GM21360 (cell line): ENCODE results near the gene ZNF512.
"Not testable (repeated sequence)": the region's sequence is repeated elsewhere in the genome, so short reads cannot be mapped to it uniquely, and the experiment has no call there.

Experiments used
- ATAC-seq: cut with Tn5 transposase; IDR thresholded peaks from one replicate; pipeline ENCODE4 v1.9.1; 2021; ENCODE audit warnings: mild to moderate bottlenecking, moderate library complexity; ENCODE audit not compliant: unreplicated experiment

ZNF512 gene

DNA sequence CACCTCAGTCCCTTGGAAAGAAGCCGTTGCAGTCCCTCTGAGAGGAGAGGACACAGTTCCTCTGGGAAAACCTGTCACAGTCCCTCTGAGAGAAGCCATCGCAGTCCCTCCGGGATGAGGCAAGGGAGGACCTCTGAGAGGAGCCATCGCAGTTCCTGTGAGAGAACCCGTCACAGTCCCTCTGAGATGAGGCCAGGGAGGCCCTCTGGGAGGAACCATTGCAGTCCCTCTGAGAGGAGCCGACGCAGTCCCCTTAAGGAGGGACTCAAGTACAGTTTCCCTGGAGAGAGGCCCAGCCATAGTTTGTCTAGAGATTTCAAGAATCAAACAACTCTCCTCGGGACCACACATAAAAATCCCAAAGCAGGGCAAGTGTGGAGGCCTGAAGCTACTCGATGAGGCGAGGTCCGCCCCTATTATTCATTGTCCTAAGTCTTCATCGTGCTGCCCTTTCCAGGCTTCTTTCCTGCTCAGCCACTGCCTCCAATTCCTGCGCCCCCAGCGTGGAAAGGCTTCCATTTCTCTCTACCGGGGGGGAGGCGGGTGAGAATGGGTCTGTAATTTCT is 630 bp upstream of the ZNF512 start:
- ATAC-seq, result no peak

DNA sequence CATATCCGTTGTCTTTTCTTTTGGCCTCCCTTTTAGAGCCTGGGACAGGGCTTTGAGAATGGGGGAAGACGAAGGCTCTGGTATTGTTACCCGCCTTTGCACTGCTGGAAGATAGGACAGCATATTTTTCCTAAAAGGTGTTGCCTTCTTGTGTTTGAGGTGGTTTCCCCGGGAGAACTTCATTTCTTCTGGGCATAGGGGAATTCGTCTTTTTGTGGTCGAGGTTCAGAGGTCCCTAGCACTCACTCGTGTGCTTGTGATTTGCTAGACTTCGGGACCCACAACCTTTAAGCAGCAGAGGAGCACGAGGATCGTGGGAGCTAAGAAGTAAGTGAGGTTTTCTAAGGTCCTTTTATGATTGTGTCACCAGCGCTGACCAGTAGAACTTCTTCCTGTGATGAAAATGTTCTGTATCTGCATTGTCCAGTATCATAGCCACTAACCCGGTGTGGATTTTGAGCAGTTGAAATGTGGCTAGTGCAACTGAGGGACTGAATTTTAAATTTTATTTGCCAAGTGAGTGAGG is 611 bp downstream of the ZNF512 start:
- no peak for ATAC-seq

DNA sequence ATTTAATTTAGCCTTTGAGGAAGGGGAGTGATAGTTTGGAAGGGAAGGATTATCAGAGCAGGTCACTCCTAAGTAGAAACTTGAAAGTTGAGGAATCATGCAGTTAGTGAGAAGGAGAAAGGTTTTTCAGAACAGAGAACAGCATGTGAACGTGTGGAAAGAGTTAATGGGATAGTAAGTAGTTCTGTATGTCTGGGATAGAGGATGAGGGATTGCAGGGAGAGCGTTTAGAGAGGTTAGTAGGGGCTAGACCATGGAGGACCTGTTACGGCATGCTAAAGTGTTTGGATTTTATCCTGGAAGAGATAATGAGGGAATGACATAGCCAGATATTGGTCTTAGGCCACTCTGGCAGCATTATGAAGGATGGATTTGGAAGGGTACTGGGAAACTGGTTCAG is 1.8 kb downstream of the ZNF512 start:
- no peak for ATAC-seq

GRCh38 chr2:27587025-27587424 is 4.2 kb downstream of the ZNF512 start:
- no peak for ATAC-seq

DNA sequence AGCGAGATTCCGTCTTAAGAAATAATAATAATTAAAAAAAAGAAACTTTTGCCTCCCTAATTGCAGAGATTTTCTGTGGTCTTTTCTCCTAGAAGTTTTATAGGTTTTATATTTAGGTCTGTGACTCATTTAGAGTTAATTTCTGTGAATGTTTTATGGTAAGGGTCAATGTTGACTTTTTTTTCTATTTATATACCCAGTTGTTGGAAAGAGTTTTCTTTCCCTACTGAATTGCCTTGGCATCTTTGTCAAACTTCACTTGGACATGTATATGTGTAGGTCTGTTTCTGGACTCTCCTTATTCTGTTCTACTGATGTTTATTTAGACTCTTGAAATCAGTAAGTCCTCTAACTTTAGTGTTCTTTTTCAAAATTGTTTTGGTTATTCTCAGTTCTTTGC is 5.5 kb downstream of the ZNF512 start:
- no peak for ATAC-seq

- no peak for ATAC-seq
Observed at GRCh38 chr2:27591745-27592144, 8.9 kb downstream of the ZNF512 start.

DNA sequence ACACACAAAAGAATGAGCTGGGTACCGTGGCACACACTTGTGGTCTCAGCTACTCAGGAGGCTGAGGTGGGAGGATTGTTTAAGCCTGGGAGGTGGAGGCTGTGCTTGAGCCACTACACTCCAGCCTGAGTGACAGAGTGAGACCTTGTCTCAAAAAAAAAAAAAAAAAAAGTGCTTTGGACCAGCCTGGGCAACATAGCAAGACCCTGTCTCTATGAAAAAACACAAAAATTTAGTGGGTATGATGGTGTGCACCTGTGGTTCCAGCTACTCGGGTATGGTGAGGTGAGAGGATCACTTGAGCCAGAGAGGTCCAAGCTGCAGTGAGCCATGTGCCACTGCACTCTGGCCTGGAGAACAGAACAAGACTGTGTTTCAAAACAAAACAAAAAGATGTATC is 10.4 kb downstream of the ZNF512 start:
- ATAC-seq, result no peak

DNA sequence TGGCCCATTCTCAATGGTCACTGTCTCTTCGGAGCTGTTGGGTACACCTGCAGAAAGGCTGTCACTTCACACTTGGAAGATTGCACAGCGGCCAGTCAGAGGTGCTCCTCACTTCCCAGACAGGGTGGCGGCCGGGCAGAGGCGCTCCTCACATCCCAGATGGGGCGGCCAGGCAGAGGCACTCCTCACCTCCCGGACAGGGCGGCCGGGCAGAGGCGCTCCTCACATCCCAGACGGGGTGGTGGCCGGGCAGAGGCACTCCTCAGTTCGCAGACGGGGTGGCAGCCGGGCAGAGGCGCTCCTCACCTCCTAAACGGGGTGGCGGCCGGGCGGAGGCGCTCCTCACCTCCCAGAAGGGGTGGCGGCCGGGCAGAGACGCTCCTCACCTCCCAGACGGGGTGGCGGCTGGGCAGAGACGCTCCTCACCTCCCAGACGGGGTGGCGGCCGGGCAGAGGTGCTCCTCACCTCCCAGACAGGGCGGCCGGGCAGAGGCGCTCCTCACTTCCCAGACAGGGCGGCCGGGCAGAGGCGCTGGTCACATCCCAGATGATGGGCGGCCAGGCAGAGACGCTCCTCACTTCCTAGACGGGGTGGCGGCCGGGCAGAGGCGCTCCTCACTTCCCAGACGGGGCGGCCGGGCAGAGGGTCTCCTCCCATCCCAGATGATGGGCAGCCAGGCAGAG is 11.3 kb downstream of the ZNF512 start:
- ATAC-seq, result not testable (repeated sequence)

DNA sequence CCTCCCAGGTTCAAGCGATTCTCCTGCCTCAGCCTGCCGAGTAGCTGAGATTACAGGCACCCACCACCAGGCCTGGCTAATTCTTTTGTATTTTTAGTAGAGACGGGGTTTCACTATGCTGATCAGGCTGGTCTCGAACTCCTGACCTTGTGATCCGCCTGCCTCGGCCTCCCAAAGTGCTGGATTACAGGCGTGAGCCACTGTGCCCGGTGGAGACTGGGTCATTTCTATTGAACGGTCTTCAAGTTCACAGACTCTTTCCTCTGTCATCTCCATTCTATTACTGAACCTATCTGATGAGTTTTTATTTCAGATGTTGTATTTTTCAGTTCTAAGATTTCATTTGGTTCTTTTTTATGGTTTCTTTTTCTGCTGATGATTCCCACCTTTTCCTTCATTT is 12.6 kb downstream of the ZNF512 start:
- not testable (repeated sequence) for ATAC-seq

DNA sequence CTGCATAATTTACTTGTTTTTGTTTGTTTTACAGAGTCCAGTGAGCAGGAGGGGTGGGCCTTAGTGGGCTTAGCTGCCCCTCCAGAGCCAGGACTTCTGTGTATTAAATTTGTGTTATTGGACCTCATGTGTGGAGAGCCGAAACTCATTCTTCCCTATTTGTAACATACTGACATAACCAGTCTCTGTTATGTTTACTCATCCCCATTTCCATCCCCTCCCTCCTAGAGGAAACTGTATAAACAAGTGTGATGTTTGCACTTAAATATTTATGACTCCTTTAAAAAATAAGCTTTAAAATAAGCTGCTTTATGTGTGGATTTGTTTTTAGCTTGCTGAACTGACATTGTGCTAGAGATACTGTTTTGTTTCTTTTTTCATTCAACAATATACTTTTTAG is 13.8 kb downstream of the ZNF512 start:
- no peak for ATAC-seq

DNA sequence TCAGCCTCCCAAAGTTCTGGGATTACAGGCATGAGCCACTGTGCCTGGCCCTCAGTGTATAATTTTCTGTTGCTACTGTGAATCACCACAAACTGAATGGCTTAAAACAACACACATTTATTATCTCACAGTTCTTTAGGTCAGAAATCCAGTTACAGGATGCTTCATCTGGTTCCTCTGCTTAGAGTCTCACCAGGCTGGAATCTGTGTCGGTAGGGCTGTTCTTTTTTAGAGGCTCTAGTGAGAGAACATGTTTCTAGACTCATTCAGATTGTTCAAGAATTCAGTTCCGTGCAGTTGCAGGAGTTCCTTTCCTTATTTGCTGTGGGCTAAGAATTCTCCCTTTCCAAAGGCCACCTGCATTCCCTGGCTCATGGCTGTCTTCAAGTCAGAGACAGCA is 23.8 kb downstream of the ZNF512 start:
- no peak for ATAC-seq

GRCh38 chr2:27613985-27614384 is 31.1 kb downstream of the ZNF512 start:
- ATAC-seq, result no peak

DNA sequence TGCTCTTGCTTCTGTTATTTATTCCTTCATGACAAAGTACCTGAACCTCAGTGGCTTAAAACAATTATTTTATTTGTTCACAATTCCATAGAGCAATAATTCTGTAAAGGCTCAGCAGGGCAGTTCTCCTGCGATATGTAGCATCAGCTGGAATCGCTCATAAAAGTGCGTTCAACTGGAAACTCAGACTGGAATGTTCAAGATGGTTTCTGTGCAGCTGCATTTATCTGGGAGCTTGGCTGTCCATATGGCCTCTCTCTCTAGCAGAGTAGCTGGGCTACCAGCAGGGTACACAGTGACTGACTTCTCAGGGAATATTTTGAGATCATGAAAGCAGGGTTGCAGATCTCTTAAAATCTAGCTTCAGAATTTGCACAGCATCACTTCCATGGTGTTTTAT is 32.5 kb downstream of the ZNF512 start:
- ATAC-seq, result no peak

DNA sequence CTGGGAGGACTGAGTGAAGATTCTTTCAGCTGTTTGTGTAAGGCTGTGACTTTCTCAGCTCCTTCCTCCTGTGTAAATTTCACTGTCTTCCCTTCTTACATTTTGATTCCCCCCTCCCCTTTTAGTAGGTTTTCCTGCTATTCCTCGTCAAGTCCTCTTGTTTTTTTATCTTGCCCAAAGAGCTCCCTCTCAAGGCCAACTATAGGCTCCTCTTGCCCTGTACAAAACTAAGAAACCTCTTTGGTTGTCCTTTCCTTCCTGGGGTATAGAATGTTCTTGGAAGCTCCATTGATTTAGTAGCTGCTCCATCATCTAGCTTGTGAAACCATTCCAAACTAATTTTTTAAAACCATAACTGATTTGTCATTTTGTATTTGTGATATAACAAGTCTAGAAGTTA is 38.7 kb downstream of the ZNF512 start:
- no peak for ATAC-seq

- no peak for ATAC-seq
Observed at GRCh38 chr2:27622921-27623384, 40.1 kb downstream of the ZNF512 start.

GRCh38 chr2:27624943-27625342 is 42.1 kb downstream of the ZNF512 start:
- no peak for ATAC-seq

DNA sequence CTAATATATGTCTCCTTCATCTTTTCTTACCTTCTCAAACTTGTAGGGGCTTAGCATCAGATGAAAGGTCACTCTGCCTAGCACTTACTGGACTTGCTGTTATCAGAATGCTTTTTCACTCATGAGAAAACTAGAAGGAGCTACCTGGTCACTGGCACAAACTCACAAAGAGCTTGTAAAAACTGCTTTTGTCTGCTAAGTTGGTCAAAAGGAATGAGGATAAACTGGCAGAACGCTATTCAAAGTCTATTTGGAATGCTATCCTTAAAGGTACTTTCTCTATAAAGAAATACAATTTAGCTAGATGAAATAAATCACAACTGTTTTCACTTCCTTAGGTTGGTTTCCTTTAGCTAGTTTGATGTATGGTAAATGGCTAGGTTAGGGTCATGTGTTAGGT is 43.5 kb downstream of the ZNF512 start:
- not testable (repeated sequence) for ATAC-seq

DNA sequence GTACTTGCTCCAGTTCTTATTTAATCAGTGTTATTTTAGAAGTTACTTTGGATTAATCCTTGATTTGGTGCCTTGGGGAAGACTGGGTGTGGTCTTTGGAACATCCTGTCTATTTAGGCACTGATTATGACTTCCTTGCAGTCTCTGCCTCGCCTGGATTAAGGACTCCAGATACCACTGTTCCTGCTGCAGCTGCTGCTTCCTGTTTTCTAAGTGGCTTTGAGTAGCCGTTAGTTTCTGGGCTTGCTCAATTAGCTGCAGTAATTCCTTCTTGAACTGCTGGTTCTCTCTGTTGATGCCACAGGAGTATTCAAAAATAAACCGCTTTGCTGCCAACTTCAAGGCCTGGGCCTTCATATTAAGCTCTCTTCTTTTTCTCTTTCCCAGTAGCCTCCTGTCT is 44.1 kb downstream of the ZNF512 start:
- not testable (repeated sequence) for ATAC-seq

GRCh38 chr2:27627963-27628766 is 45.3 kb downstream of the ZNF512 start:
- peak; percentile 21 for ATAC-seq

DNA sequence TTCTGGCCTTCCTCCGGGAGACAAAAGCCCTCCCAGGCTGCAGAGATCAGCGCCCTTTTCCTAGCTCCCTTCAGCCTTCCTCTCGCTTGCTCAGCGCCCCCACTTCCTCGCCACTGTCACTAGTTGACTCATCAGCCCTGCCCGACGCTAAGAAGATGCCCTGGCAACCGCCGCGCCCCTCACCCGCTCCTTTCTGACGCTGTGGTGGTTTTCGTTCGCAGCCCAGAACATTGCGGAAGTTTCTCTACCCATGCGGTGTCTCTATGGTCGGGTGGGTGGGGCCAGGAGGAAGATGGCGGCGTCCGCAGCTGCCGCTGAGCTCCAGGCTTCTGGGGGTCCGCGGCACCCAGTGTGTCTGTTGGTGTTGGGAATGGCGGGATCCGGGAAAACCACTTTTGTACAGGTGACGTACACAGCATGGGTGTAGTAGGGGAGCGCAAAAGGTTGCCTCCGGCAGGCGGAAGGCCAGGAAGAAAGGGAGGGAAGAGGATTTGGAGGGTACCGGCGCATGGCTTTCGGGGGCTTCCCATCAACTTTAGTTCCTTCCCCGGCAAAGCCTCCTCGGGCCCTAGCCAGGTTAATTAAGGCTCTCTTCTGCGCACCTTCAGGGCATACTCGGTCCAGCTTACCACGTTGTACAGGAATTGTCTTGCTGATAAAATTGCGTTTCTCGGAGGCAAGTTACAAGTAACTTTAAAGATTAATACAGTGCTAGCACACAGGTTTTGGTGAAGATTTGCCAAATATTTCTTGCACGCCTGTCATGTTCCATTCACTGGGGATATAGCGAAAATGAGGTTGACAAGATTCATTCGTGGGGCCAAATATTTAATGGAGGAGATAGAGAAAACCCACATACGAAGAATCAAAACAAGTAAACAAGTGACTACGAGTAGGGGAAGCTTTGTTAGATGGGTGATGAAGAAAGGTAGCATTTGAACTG is 46.2 kb downstream of the ZNF512 start, which contains the start of the genes CCDC121 and GPN1:
CCDC121 (minus strand) TSS at position 246 of the 943 bp plus-strand sequence. CDS start 1,213 bp downstream, outside the sequence.
GPN1 (plus strand) TSS at position 284 of the 943 bp plus-strand sequence; CDS start at position 293, 9 bp downstream.
- ATAC-seq, result peak; percentile 95
